MG63 (cell line): ENCODE measurements around the gene DAP3. TPM values are rescaled to one million over a fixed set of nuclear protein-coding genes. Genes with fewer than 3 reads are reported as not detected.
"Not testable (repeated sequence)": the region's sequence is repeated elsewhere in the genome, so short reads cannot be mapped to it uniquely, and the experiment has no call there.

Source experiments
- DNase-seq: peaks from one replicate; pipeline ENCODE4 v3.0.0-alpha.2; 2020
- H3K27me3 ChIP-seq: fragments of 250-450 bp; sonication (Bioruptor Pico); 2 replicates; pipeline ENCODE4 v1.5.1; 2020; ENCODE audit warnings: mild to moderate bottlenecking, moderate library complexity
- H3K36me3 ChIP-seq: fragments of 250-450 bp; sonication (Bioruptor Pico); 2 replicates; pipeline ENCODE4 v1.5.1; 2020; ENCODE audit warnings: mild to moderate bottlenecking, moderate library complexity
- H3K4me3 ChIP-seq: fragments of 250-450 bp; sonication (Bioruptor Pico); 2 replicates; pipeline ENCODE4 v1.5.1; 2020; ENCODE audit warnings: mild to moderate bottlenecking, moderate library complexity
- H3K9me3 ChIP-seq: fragments of 250-450 bp; sonication (Bioruptor Pico); 2 replicates; pipeline ENCODE4 v1.5.1; 2020; ENCODE audit warnings: mild to moderate bottlenecking, moderate library complexity
- total RNA-seq: library from RNA; depleted of rRNA; stranded (reverse); fragments of >200 nt; shearing (Covaris generic); gene quantifications from 2 replicates; pipeline ENCODE4 v1.2.3, GENCODE V29; 2014; ENCODE audit warnings: low replicate concordance

The DAP3 gene
- total RNA-seq, 1 experiment from 2014 or later = 111 TPM

DNA sequence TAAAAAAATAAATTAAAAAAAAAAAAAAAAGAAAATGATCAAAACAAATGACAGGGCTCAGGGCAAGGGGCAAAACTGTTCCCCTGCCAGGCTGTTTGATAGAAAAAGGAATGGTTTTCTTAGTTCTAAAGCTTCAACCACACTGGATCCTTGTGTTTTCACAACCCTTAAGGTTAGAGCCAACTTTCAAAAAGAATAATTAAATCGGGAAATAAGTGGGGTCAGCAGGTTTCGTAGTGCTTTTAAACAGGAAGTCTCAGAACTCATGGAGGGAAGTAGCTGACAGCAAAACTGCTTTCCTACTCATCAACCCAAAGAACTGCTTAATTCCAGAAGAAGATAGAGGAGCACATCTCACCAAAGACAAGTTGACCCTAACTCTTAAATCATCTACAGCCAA lies 12.8 kb downstream of the DAP3 start:
- H3K9me3 ChIP-seq, DNase-seq, H3K27me3 ChIP-seq, H3K4me3 ChIP-seq: not testable (repeated sequence)
- peaks cover 42% of the 10 kb centered on the region for H3K36me3 ChIP-seq

DNA sequence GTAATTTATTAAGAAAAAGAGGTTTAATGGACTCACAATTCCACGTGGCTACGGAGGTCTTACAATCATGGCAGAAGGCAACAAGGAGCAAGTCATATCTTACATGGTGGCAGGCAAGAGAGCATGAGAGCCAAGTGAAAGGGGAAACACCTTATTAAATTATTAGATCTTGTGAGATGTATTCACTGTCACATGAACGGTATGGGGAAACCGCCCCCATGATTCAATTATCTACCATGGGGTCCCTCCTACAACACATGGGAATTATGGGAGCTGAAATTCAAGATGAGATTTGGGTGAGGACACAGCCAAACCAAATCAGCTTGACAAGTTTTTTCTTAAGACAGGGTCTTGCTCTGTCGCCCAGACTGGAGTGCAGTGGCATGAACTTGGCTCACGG lies 14.3 kb downstream of the DAP3 start:
- Histone ChIP-seq H3K36me3 (peaks cover 37% of the 10 kb centered on the region), H3K4me3 (no peak overlapping the region), H3K9me3 (0 out of 2 replicates have a peak, but pooled peaks cover 3% of the 10 kb centered on the region)

DNA sequence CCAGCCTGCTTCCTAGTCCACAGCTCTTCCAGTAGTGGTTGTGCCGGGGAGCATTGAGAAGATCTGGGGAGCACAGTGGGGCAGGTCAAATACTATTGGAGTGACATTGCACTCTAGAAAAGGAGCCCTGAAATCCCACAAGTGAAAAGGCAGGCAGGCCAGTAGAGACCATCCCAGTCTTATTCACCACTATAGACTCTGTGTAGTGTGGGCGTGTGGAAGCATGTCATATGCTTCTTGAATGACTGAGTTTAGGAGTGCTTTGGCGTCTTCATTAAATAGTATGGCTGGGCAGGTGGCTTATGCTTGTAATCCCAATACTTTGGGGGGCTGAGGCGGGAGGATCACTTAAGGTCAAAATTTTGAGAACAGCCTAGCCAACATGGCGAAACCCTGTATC lies 15.5 kb downstream of the DAP3 start:
- peaks cover 36% of the 10 kb centered on the region for H3K36me3 ChIP-seq
- not testable (repeated sequence) for DNase-seq, H3K9me3 ChIP-seq, H3K4me3 ChIP-seq, H3K27me3 ChIP-seq

More for the DNA sequence above, 14.3 kb downstream of the DAP3 start:
- no peaks in the 10 kb centered on the region for H3K27me3 ChIP-seq
- no peak for DNase-seq

DNA sequence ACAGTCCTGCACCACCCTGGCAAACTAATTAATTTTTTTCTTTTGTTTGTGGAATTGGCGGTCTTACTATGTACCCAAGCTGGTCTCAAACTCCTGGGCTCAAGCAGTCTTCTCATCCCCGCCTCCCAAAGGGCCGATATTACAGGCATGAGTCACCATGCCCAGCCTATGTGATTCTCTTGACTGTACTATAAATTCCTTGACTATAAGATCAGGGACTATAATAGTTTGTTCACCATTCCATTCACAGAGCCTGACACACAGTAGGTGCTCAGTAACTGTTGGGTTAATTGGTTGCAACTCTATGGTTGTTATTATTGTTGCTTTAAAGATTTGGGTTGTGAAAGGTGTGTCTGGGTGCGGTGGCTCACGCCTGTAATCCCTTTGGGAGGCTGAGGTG lies 17.2 kb downstream of the DAP3 start:
- Histone ChIP-seq H3K9me3 (peaks cover 3% of the 10 kb centered on the region), H3K36me3 (peaks cover 42% of the 10 kb centered on the region), H3K27me3 (no peaks in the 10 kb centered on the region), H3K4me3 (no peak overlapping the region)
- DNase-seq = peak; percentile 72

DNA sequence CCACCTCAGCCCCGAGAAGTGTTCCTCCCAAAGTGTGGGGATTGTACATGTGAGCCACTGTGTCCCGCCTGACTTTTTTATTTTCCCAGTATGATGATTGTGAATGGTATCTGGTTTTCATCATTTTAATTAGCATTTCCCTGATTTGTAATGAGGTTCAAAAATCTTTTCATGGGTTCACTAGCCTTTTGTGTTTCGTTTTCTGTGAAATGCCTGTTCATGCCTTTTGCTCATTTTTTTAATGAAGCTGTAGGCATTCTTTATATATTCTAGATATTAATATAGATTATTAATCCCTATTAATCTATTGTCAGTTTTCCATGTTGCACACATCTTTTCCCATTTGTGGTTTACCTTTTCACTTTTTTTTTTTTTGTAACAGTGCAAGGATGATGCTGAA lies 20.5 kb downstream of the DAP3 start:
- peaks cover 53% of the 10 kb centered on the region for H3K36me3 ChIP-seq
- peaks cover 3% of the 10 kb centered on the region for H3K9me3 ChIP-seq
- H3K27me3 ChIP-seq = no peaks in the 10 kb centered on the region
- DNase-seq = no peak
- no peak overlapping the region for H3K4me3 ChIP-seq

DNA sequence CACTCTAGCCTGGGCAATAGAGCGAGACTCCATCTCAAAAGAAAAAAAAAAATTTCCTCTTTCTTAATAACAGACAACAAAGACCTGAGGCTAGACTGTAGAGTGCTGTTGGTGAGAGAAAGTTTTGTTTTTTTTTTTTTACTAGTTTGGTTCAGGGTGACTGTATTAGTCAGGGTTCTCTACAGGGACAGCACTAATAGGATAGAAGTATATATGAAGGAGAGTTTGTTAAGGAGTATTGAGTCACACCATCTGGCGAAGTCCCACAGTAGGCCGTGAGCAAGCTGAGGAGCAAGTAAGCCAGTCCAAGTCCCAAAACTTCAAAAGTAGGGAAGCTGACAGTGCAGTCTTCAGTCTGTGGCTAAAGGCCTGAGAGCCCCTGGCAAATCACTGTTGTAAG lies 22.6 kb downstream of the DAP3 start:
- peaks cover 68% of the 10 kb centered on the region for H3K36me3 ChIP-seq

DNA sequence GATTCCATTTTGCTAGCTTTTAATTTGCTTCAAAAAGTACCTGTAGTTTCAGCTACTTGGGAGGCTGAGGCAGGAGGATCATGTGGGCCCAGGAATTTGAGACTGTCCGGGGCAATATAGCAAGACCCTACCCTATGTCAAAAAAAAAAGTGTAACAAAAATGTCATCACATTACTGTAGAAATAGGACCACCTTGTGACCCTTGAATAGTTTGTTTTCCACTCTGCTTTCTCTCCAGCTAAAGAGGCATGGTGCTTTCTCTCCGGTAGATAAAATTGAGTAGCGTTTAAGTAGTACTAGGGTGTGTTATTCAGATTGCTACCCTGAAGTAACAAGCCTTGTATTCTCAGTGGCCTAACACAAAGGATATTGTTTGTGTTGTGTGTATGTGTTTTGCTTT lies 23.7 kb downstream of the DAP3 start:
- H3K9me3 ChIP-seq, H3K27me3 ChIP-seq, DNase-seq, H3K4me3 ChIP-seq: not testable (repeated sequence)
- peaks cover 75% of the 10 kb centered on the region for H3K36me3 ChIP-seq

More for the DNA sequence above, 22.6 kb downstream of the DAP3 start:
- not testable (repeated sequence) for H3K9me3 ChIP-seq, DNase-seq, H3K4me3 ChIP-seq, H3K27me3 ChIP-seq

DNA sequence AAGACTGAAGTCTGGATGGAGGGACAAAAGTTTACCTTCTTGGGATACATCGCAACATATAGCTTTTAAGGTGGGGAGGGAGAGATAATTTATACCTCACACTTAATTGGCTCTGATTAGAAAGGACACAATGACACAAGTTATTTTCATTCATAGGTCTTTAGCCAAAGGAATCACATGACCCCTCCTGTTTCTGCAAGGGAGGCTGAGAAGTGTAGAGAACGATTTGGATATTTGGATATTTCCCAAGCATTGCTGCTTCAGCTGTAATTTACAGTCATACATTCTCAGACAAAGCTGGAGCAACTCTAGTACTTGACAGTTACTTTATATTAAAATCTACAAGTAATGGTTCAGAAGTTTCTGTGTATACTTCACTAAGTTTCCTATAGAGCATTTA lies 24.2 kb downstream of the DAP3 start:
- no peak overlapping the region for H3K4me3 ChIP-seq
- H3K27me3 ChIP-seq = no peaks in the 10 kb centered on the region
- peaks cover 3% of the 10 kb centered on the region for H3K9me3 ChIP-seq
- DNase-seq = no peak
- peaks cover 76% of the 10 kb centered on the region for H3K36me3 ChIP-seq

DNA sequence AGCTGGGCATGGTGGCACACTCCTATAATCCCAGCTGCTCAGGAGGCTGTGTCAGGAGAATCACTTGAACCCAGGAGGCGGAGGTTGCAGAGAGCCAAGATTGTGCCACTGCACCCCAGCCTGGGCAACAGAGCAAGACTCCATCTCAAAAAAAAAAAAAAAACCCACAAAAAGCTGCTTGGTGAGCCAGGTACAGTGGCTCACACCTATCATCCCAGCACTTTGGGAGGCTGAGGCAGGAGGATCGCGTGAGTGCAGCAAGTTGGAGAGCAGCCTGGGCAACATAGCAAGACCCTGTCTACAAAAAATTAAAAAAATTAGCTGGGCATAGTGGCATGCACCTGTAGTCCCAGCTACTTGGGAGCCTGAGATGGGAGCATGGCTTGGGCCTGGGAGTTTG lies 26.2 kb downstream of the DAP3 start:
- H3K4me3 ChIP-seq, H3K9me3 ChIP-seq, H3K27me3 ChIP-seq, DNase-seq: not testable (repeated sequence)
- H3K36me3 ChIP-seq = peaks cover 67% of the 10 kb centered on the region

DNA sequence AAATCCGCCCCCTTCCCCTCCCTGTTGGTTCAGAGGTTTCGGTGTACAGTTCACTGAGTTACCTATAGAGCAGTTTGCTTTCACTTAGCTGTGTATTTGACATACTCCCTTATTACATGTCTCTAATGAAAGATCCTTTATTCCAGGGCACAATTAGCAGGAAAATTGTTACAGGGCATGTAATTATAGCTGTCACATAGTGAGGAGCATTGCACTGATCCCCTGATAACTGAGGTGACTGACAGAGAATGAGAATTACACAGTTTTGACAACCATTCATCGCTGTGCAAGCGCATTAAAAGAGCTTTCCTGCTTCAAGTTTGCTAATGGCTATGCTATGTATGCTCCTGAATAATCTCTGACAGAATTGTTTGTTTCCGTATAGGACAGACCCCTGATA lies 26.9 kb downstream of the DAP3 start:
- peaks cover 67% of the 10 kb centered on the region for H3K36me3 ChIP-seq

DNA sequence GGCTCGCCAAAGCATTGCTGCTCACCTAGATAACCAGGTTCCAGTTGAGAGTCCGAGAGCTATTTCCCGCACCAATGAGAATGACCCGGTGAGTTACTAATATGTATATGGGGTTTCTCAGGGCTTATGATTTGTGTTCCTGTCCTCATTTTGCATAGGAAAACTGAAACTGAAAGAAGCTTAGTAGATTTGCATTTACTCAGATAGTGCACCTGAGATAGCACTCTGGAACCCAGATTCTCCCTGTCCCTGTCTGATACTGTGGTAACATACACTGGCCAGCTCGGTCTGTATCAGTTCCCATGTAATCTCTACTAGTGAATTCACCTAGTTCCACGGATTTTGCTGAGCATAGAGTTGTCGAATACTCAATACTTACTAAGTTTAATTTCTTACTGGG lies 28.1 kb downstream of the DAP3 start:
- DNase-seq = no peak
- peaks cover 66% of the 10 kb centered on the region for H3K36me3 ChIP-seq
- no peaks in the 10 kb centered on the region for H3K27me3 ChIP-seq
- no peaks in the 10 kb centered on the region for H3K9me3 ChIP-seq
- H3K4me3 ChIP-seq = no peak overlapping the region

More for the DNA sequence above, 26.9 kb downstream of the DAP3 start:
- no peaks in the 10 kb centered on the region for H3K27me3 ChIP-seq
- no peak for DNase-seq
- H3K9me3 ChIP-seq = no peaks in the 10 kb centered on the region
- H3K4me3 ChIP-seq = no peak overlapping the region

DNA sequence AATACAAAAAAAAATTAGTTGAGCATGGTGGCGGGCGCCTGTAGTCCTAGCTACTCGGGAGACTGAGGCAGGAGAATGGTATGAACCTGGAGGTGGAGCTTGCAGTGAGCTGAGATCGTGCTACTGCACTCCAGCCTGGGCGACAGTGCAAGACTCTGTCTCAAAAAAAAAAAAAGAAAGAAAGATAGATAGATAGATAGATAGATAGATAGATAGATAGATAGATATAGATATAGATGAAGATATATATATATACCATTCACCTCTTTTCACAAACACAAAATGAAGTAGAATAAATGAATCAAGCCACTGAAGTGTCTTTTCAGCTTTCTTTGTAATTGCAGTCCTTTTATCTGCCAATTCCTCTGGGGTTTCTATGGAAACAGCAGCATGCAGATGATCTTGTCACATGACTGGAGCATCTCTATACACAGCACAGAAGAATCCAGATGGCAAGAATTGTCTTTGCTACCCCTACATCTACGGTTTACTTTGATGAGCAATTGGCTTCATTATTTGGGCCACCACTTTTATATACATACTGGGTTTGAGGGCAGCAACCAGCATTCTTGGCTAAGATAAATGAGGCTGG lies 29.7 kb downstream of the DAP3 start:
- not testable (repeated sequence) for H3K27me3 ChIP-seq, H3K4me3 ChIP-seq, H3K9me3 ChIP-seq, DNase-seq
- H3K36me3 ChIP-seq = peaks cover 67% of the 10 kb centered on the region

DNA sequence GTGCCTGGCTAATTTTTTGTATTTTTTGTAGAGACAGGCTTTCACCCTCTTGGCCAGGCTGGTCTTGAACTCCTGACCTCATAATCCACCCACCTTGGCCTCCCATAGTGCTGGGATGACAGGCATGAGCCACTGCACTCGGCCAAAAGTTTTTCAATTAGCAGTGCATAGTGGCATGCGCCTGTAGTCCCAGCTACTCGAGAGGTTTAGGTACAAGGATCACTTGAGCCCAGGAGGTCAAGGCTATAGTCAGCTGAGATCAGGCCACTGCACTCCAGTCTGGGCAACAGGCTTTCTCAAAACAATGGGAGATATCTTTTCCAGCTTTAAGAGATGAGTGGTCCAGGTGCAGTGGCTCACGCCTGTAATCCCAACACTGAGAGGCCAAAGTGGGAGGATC lies 30.8 kb downstream of the DAP3 start:
- Histone ChIP-seq H3K36me3 (peaks cover 65% of the 10 kb centered on the region), H3K9me3 (no peaks in the 10 kb centered on the region), H3K4me3 (no peak overlapping the region), H3K27me3 (no peaks in the 10 kb centered on the region)
- no peak for DNase-seq

DNA sequence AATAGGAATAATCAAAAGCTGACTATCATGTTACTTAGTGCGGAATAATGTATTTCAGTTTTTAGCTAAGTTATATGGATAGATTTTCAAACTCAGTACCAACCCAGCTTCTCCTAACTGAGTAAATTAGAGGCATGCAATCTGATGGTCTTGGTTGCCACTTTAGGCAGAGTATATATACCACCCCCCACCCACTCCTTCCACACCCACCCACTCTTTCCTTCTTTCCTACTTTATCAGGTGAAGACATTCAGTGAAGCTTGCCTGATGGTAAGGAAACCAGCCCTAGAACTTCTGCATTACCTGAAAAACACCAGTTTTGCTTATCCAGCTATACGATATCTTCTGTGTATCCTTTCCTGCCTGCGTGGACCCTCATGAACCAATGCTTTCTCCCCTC lies 36.3 kb downstream of the DAP3 start:
- DNase-seq = no peak
- Histone ChIP-seq H3K36me3 (peaks cover 73% of the 10 kb centered on the region), H3K9me3 (no peaks in the 10 kb centered on the region)

DNA sequence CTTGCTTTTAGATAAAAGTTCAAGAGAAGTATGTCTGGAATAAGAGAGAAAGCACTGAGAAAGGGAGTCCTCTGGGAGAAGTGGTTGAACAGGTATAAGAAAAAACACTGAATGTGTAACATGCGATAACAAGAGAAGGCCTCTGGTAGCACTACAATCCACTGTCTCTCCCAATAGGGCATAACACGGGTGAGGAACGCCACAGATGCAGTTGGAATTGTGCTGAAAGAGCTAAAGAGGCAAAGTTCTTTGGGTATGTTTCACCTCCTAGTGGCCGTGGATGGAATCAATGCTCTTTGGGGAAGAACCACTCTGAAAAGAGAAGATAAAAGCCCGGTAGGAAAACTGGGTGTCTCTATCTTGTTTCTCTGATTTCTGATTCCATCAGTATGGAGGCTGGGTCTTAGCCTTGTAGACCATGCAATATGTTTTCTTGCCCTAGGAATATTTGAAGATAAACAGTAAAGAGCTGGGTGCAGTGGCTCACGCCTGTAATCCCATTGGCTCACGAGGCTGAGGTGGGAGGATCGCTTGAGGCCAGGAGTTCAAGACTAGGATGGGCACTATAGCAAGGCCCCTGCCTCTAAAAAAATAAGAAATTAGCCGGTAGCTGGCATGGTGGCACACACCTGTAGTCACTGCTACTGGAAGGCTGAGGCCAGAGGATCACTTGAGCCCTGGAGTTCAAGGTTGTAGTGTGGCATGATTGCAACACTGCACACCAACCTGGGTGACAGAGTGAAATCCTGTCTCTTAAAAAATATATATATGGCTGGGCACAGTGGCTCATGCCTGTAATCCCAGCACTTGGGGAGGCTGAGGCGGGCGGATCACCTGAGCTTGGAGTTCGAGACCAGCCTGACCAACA lies 40.4 kb downstream of the DAP3 start:
- DNase-seq = peak; percentile 51
- Histone ChIP-seq H3K9me3 (no peaks in the 10 kb centered on the region), H3K36me3 (peaks cover 78% of the 10 kb centered on the region), H3K27me3 (no peaks in the 10 kb centered on the region), H3K4me3 (no peak overlapping the region)

More for the DNA sequence above, 36.3 kb downstream of the DAP3 start:
- Histone ChIP-seq H3K4me3 (no peak overlapping the region), H3K27me3 (no peaks in the 10 kb centered on the region)

DNA sequence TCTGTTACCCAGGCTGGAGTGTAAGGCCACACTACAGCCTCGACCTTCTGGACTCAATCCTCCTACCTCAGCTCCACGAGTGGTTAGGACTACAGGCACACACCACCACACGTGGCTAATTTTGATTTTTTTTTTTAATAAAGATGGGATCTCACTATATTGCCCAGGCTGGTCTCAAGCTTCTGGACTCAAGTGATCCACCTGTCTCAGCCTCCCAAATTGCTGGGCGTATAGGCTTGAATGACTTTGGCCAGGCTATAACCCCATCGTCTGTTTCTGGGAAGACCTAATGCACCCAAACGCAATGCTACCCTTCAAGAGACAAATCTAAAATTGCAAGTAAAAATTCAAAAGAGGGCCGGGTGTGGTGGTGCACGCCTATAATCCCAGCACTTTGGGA lies 52.1 kb downstream of the DAP3 start:
- no peak for DNase-seq
- peaks cover 39% of the 10 kb centered on the region for H3K36me3 ChIP-seq
- H3K27me3 ChIP-seq = no peaks in the 10 kb centered on the region
- H3K9me3 ChIP-seq = no peaks in the 10 kb centered on the region
- no peak overlapping the region for H3K4me3 ChIP-seq

DNA sequence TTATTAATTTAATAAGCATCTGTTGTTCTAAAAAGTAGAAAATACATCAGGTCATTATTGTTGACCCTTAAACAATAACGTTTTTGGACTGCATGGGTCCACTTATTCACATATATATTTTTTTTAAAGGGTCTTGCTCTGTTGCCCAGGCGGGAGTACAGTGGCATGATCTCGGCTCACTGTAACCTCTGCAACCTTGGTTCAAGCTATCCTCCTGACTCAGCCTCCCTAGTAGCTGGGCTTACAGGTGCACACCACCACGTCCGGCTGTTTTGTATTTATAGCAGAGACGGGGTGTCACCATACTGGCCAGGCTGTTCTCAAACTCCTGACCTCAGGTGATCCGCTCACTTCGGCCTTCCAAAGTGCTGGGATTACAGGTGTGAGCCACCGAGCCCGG lies 53.0 kb downstream of the DAP3 start:
- DNase-seq = no peak
- no peak overlapping the region for H3K4me3 ChIP-seq
- no peaks in the 10 kb centered on the region for H3K9me3 ChIP-seq
- no peaks in the 10 kb centered on the region for H3K27me3 ChIP-seq
- H3K36me3 ChIP-seq = peaks cover 30% of the 10 kb centered on the region
